Ishikawa (cell line): ENCODE measurements around the gene CTXN1.

ENCODE experiments used
- CEBPB ChIP-seq: IDR thresholded peaks from 2 replicates; pipeline ENCODE4 v1.6.1; 2012
- CREB1 ChIP-seq: IDR thresholded peaks from 2 replicates; pipeline ENCODE4 v1.6.1; 2012; ENCODE audit warnings: low read depth
- EP300 ChIP-seq: IDR thresholded peaks from 2 replicates; pipeline ENCODE4 v1.6.1; 2012; ENCODE audit warnings: borderline replicate concordance
- FOXM1 ChIP-seq: IDR thresholded peaks from 2 replicates; pipeline ENCODE4 v1.6.1; 2012; ENCODE audit warnings: low read depth, borderline replicate concordance
- NFIC ChIP-seq: IDR thresholded peaks from 2 replicates; pipeline ENCODE4 v1.6.1; 2012
- RAD21 ChIP-seq: IDR thresholded peaks from 2 replicates; pipeline ENCODE4 v1.6.1; 2012; ENCODE audit warnings: low read depth
- TAF1 ChIP-seq: IDR thresholded peaks from 2 replicates; pipeline ENCODE4 v1.6.1; 2012; ENCODE audit warnings: low read depth, mild to moderate bottlenecking
- YY1 ChIP-seq: IDR thresholded peaks from 2 replicates; pipeline ENCODE4 v1.6.1; 2012; ENCODE audit warnings: low read depth
- TF ChIP-seq, protein P1 (sequence below): IDR thresholded peaks from 2 replicates; pipeline ENCODE4 v1.6.1; 2012
- TF ChIP-seq, protein P2 (sequence below): IDR thresholded peaks from 2 replicates; pipeline ENCODE4 v1.6.1; 2012
- TF ChIP-seq, protein P3 (sequence below): IDR thresholded peaks from 2 replicates; pipeline ENCODE4 v1.6.1; 2012; ENCODE audit warnings: low read depth, mild to moderate bottlenecking

DNA sequence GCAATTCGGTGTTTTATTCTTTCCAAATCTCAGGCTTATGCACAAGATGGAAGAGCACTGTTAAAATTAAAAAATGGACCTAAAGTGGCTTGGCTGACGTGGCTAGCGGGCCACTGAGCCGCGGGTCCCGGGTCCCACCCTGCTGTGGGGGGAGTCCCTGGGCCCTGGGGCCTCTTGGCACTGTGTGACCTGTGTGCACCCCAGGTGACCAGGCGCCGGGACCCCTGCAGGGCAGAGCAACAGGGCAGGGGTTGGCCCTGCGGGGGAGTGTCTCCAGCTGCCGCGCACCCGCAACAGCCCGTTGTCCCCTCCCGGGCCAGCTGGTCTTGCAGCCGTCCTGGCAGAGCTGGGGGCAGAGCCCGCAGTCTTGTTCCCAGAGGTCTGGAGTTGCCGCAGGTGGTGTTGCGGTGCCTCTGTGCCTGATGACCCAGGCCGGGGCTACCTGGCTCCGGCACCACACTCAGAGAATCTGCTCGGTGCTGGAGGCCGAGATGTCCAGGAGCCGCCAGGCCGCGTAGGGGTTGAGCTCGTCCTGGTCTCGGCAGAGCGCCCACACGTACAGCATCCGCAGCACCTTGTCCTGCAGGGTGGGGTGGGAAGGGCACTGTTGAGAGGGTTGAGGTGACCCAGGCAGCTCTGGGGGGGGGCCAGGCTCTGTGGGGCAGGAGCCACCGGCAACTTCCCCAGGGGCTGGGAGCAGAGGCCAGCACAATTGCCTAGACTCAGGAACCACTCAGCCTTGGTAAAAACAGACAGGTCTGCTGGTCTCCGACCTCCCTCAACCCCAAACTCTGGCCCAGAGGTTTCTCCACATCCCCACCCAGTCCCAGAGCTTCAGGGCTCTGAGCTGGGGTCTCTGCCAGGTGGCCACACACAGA lies 1.0 kb upstream of the CTXN1 start:
- TF ChIP-seq EP300, result no peak
- TF ChIP-seq RAD21, result no peak
- TF ChIP-seq FOXM1, result no peak
- TF ChIP-seq, protein P1, sequence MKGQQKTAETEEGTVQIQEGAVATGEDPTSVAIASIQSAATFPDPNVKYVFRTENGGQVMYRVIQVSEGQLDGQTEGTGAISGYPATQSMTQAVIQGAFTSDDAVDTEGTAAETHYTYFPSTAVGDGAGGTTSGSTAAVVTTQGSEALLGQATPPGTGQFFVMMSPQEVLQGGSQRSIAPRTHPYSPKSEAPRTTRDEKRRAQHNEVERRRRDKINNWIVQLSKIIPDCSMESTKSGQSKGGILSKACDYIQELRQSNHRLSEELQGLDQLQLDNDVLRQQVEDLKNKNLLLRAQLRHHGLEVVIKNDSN, result no peak
- TF ChIP-seq, protein P2, sequence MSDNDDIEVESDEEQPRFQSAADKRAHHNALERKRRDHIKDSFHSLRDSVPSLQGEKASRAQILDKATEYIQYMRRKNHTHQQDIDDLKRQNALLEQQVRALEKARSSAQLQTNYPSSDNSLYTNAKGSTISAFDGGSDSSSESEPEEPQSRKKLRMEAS, result no peak
- TF ChIP-seq CEBPB, result no peak
- no peak for TF ChIP-seq NFIC
- TF ChIP-seq CREB1, result no peak
- TF ChIP-seq, protein P3, sequence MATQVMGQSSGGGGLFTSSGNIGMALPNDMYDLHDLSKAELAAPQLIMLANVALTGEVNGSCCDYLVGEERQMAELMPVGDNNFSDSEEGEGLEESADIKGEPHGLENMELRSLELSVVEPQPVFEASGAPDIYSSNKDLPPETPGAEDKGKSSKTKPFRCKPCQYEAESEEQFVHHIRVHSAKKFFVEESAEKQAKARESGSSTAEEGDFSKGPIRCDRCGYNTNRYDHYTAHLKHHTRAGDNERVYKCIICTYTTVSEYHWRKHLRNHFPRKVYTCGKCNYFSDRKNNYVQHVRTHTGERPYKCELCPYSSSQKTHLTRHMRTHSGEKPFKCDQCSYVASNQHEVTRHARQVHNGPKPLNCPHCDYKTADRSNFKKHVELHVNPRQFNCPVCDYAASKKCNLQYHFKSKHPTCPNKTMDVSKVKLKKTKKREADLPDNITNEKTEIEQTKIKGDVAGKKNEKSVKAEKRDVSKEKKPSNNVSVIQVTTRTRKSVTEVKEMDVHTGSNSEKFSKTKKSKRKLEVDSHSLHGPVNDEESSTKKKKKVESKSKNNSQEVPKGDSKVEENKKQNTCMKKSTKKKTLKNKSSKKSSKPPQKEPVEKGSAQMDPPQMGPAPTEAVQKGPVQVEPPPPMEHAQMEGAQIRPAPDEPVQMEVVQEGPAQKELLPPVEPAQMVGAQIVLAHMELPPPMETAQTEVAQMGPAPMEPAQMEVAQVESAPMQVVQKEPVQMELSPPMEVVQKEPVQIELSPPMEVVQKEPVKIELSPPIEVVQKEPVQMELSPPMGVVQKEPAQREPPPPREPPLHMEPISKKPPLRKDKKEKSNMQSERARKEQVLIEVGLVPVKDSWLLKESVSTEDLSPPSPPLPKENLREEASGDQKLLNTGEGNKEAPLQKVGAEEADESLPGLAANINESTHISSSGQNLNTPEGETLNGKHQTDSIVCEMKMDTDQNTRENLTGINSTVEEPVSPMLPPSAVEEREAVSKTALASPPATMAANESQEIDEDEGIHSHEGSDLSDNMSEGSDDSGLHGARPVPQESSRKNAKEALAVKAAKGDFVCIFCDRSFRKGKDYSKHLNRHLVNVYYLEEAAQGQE, result no peak
- TF ChIP-seq TAF1, result no peak
- TF ChIP-seq YY1, result no peak
